Vein endothelial cell (primary cell): ENCODE measurements around the gene TUT1. TPM values are rescaled to one million over a fixed set of nuclear protein-coding genes. Genes with fewer than 3 reads are reported as not detected.
A peak's percentile ranks its signal among the peaks of the same experiment; 100 is the strongest.

Experiments used
- small RNA-seq: library from RNA; depleted of rRNA; stranded (forward); fragments of <200 nt; gene quantifications from one replicate; pipeline ENCODE3, GENCODE V24; 2012
- total RNA-seq: library from RNA; depleted of rRNA; stranded (reverse); fragments of >200 nt; gene quantifications from 2 replicates; pipeline ENCODE4 v1.2.3, GENCODE V29; 2012

Gene TUT1, protein sequence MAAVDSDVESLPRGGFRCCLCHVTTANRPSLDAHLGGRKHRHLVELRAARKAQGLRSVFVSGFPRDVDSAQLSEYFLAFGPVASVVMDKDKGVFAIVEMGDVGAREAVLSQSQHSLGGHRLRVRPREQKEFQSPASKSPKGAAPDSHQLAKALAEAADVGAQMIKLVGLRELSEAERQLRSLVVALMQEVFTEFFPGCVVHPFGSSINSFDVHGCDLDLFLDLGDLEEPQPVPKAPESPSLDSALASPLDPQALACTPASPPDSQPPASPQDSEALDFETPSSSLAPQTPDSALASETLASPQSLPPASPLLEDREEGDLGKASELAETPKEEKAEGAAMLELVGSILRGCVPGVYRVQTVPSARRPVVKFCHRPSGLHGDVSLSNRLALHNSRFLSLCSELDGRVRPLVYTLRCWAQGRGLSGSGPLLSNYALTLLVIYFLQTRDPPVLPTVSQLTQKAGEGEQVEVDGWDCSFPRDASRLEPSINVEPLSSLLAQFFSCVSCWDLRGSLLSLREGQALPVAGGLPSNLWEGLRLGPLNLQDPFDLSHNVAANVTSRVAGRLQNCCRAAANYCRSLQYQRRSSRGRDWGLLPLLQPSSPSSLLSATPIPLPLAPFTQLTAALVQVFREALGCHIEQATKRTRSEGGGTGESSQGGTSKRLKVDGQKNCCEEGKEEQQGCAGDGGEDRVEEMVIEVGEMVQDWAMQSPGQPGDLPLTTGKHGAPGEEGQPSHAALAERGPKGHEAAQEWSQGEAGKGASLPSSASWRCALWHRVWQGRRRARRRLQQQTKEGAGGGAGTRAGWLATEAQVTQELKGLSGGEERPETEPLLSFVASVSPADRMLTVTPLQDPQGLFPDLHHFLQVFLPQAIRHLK
- total RNA-seq: 11.8 and 12.7 TPM in 2 replicates

DNA sequence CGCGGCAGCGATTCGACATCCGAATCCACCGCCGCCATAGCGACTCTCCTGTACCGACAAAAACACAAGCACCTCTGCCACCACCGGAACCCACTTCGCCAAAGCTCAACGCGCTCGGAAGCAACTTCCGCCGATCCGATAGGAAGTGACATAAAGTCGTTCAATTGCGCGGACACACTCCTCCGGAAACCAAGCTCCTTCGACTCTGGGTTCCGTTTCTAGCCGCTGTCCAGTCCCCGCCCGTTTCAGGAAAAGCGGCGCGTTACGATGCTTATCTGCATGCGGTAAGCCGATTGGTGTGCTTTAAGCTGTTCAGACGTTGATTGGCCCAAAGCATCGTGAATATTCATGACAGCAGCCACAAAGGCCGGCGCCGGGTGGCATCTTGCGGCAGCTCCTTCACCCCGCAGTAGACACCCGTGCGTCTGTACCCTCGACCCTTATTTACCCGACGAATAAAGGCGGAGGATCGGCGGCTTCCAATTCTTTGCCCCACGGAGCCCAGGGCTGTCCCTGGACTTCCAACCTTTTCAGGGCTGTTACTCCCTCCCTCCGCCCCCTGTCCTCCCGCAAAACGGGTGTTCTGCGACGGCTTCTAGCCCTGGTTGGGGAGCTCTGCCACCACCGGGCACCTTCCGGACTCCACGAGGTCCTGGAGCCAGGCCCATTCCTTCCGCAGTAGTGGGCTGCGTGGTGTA is at the start of gene TUT1:
Gene TUT1 (minus strand): TSS at position 76 of the 698 bp plus-strand sequence. CDS start 38 bp downstream, at position 38.

DNA sequence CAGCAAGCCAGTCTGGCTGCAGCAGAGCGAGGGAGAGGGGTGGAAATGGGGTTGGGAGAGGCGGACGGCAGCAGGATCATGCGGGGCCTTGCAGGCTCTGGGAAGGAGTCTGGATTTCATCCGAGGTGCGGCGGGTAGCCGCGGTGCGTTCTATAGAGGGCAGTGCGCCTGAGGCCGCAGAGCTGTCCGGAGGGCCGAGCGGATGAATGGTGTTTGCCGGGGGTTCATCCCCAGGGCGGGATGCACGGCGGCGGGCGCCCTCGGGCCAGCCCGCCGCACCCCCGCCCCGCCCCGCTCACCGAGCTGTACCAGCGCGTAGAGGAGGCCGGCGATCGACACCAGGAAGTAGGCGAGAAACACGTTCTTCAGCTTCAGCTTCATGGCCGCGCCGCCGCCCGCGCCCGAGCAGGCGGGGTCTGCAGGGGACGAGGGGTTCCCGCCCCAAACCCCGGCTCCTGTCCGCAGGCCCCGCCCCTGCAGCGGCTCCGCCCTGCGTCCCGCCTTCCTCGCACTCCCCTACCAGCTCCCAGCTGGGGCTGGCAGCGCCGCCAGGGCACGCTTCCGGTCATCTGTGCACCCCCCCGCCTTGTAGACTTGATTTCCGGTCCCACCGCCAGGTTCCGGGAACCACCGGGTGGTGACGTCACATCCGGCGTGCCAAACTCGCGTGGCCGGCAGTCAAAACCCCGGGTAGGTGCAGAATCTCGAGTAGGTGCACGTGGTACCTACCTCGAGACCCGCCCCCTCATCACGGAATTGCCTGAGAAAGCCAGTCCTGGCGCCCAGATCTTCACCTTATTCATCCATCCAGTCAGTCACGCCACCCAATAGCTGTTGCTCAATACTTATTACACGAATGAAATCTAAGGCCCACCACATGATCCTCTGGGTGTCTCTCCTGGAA is 30.5 kb upstream of the TUT1 start, which contains the start of gene B3GAT3:
Gene B3GAT3 (minus strand): TSS at position 420 of the 904 bp plus-strand sequence. CDS start 39 bp downstream, at position 381.

DNA sequence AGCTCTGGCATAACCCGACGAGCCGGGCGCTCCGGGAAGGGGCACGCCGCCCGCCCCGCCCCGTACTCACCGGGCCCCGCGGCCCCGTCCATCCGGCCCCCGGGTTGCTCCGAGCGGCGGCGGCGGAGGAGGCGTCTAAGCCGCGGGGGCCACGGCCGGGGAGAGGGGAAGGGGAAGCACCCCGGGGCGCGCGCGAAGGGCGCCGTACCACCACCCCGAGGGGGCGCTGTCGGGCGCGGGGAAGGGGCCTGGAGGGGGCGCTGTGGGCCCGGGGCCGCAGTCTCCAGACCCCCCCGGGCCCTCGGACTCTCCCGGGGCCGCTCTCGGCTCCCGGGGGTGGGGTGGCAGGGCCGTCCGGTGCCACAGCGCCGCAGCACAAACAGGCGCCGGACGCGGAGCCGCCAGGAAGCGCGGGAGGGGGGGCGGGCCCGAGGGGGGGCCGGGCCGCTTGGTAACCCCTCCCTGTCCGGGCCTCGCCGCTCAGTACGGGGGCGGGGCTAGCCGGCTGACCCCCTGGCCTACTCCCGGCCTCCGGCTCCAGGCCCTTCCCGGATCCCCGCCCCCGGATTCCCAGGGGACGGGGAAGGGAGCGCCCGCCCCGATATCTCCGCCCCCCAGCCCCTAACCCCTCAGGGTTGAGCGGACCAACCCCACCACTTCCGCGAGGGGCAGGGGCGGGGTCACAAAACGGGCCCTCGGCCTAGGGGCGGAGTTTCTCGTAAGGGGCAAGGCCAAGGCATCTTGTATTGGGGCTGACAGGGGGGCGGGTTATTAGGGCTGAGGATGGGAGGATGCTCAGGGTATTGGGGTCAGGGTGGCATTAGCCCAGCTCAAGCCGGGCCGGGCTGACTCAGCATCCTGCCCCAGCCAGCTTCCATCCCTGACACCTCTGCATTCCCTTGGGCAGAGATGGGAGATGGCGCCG is 21.3 kb upstream of the TUT1 start, which contains the start of the genes EML3 and ROM1:
Gene EML3 (minus strand): TSS at position 410 of the 925 bp plus-strand sequence. CDS start 318 bp downstream, at position 92.
Gene ROM1 (plus strand): TSS at position 892 of the 925 bp plus-strand sequence. CDS start 25 bp downstream, at position 917.

DNA sequence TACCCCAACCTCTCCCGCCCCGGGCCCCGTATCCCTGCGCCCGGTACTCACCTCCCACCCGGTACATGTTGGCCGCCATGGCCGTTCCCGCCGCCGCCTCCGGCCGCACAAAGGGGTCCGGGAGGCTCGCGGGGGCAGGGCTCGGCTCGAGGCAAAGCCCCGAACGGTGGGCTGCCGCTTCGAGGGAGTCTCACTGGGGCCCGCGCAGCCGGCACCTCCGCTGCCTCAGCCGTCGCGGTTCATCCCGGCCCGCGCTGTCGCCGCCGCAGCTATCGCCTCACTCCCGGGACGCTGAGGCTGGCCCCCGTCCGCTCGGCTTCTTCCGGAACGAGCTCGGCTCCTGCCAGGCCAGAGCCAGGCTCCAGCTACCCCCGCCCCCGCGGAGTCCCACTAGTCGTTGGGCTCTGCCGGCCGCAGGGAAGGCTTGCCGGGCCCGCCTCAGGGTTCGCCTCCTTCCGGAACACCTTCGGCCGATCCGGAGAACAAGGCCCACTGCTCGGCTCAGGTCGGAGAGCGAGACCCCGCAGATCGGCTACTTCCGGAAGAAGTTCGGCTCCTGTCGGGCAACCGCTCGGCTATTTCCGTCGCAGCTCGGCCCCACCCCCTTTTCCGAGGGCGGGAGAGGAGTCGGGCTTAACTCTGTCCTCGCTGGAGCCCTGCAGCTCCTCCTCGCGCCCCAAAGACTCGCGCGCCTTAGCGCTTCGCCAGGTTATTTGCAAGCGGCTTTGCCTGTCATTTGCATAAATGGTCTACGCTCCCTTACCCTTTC is 10.2 kb upstream of the TUT1 start, which contains the start of gene MTA2:
Gene MTA2 (minus strand): TSS at position 494 of the 769 bp plus-strand sequence. CDS start 415 bp downstream, at position 79.

DNA sequence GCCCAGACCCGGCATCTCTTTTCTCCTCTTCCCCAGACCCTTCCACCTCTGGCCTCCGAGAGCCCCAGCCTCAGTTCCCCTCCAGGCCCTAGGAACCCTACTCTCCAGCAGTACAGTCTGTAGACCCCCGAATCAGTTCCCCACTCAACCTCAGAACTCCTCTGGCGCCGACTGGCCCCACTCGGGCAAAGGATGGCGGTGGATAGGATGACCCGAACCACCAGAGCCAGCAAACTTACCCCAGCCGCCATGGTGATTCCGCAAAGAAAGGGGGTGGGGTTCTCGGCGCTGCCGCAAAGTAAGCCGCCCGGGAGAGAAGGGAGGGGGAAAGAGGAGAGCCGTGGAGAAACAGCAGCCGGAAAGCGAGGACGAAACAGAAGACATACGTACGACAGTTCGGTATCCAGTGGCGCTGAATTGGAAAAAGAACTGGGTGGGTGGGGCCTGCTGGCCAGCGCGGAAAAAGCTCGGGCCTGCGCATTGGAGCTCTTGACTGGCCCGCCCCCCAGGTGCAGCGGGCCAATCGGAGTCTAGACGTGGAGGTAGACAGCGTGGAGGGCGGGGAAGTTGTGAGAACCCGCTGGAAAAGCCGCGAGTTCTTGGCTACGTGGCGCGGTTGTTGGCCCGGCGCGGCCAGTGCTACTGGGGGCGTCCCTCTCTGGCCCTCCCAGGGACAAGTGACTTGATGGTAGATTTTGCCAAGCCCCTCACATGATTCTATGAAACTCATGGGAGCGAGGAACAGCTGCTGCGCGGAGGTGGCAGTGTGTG is 17.5 kb downstream of the TUT1 start, which contains the start of gene EEF1G:
Gene EEF1G (minus strand): TSS at position 300 of the 771 bp plus-strand sequence. CDS start 49 bp downstream, at position 251.

DNA sequence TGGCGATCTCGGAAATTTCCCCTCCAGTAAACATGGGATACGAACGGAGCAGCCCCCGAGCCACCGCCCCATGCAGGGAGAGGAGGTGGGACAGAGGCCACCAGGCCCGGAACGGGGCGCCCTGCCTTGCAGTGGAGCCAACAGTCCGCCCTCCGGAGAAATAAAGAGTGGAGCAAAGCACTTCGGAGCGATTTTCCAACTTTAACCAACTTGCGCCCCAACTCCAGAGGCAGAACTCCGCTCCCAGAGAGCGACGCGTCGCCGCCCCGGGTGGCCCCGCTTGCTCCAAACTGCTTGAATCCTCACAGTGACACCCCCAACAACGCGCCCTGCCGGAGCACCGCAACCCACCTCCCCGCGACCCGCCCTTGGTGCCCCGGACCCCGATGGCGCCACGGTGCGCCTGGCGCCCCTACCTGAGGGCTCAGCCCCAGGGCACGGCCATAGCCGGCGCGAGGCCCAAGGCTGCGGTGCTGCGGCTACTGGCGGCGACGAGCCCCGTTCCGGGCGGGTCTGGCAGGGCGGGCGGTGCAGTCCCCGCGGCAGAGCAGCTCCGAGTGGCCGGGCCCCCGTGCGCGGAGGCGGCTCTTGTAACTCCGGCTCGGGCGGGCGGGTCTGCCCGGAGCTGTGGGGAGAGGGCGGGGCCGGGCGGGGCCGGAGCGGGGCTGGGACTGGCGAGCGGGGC is 44.9 kb downstream of the TUT1 start, which contains the start of gene AHNAK:
Gene AHNAK (minus strand): TSS at position 563 of the 685 bp plus-strand sequence. CDS start 10,708 bp downstream, outside the sequence.

Small RNA genes lying within 50 kb of the gene (small RNA-seq; reads per million reads assigned to genes)
- gene AP001458.1 (not detected), gene EEF1G (not detected), gene MIR6747 (0.37 reads per million, percentile 18 among the genes with 10 or more reads in this experiment)

Other genes starting within 250 kb of the TUT1 start
- not detected in 2 replicates for gene SCGB1A1, start 172.5 kb downstream of the TUT1 start, total RNA-seq
- gene AHNAK, start 44.7 kb downstream of the TUT1 start, total RNA-seq: 544 and 655 TPM in 2 replicates
- gene EEF1G, start 17.6 kb downstream of the TUT1 start, total RNA-seq: 1,284 and 1,362 TPM in 2 replicates
- gene MTA2, start 10.3 kb upstream of the TUT1 start, total RNA-seq: 250 and 281 TPM in 2 replicates
- 35.7 and 60.8 TPM in 2 replicates for gene EML3, start 21.3 kb upstream of the TUT1 start, total RNA-seq
- 5.2 and 5.3 TPM in 2 replicates for gene ROM1, start 21.7 kb upstream of the TUT1 start, total RNA-seq
- gene B3GAT3, start 30.5 kb upstream of the TUT1 start, total RNA-seq: 19.9 and 23.5 TPM in 2 replicates
- 223 and 259 TPM in 2 replicates for gene GANAB, start 55.1 kb upstream of the TUT1 start, total RNA-seq
- gene INTS5, start 61.8 kb upstream of the TUT1 start, total RNA-seq: 35.1 and 41.2 TPM in 2 replicates
- 35.9 and 43.4 TPM in 2 replicates for gene C11orf98, start 73.7 kb upstream of the TUT1 start, total RNA-seq
- 9.5 and 9.7 TPM in 2 replicates for gene CSKMT, start 73.8 kb upstream of the TUT1 start, total RNA-seq
- 5.9 and 6.1 TPM in 2 replicates for gene UQCC3, start 80.2 kb upstream of the TUT1 start, total RNA-seq
- gene LBHD1, start 80.7 kb upstream of the TUT1 start, total RNA-seq: 4.2 TPM in 2 replicates
- 88.7 and 147 TPM in 2 replicates for gene UBXN1, start 87.5 kb upstream of the TUT1 start, total RNA-seq
- 0.19 and 0.33 TPM in 2 replicates for gene LRRN4CL, start 98.0 kb upstream of the TUT1 start, total RNA-seq
- gene BSCL2, start 115.9 kb upstream of the TUT1 start, total RNA-seq: 28.7 and 30.2 TPM in 2 replicates
- not detected in 2 replicates for gene GNG3, start 116.2 kb upstream of the TUT1 start, total RNA-seq
- gene HNRNPUL2, start 135.9 kb upstream of the TUT1 start, total RNA-seq: 10.5 and 15.0 TPM in 2 replicates
- 31.0 and 45.9 TPM in 2 replicates for gene TTC9C, start 137.0 kb upstream of the TUT1 start, total RNA-seq
- 15.4 and 16.0 TPM in 2 replicates for gene ZBTB3, start 162.6 kb upstream of the TUT1 start, total RNA-seq
- 43.1 and 50.6 TPM in 2 replicates for gene POLR2G, start 170.1 kb upstream of the TUT1 start, total RNA-seq
- 19.9 and 20.9 TPM in 2 replicates for gene TAF6L, start 179.9 kb upstream of the TUT1 start, total RNA-seq
- 29.1 and 36.3 TPM in 2 replicates for gene TMEM179B, start 195.9 kb upstream of the TUT1 start, total RNA-seq
- gene TMEM223, start 200.5 kb upstream of the TUT1 start, total RNA-seq: 12.6 and 14.0 TPM in 2 replicates
- 37.2 and 41.6 TPM in 2 replicates for gene NXF1, start 213.9 kb upstream of the TUT1 start, total RNA-seq
- gene STX5, start 240.5 kb upstream of the TUT1 start, total RNA-seq: 33.0 and 43.1 TPM in 2 replicates
- 0.98 TPM in 1 of 2 replicates, not detected in the other for gene TEX54, start 241.3 kb upstream of the TUT1 start, total RNA-seq
- 44.4 and 47.0 TPM in 2 replicates for gene WDR74, start 248.1 kb upstream of the TUT1 start, total RNA-seq